Stimulated activated CD4-positive, alpha-beta T cell treated with anti-CD3 and anti-CD28 coated beads, Interleukin-15, amount 100 ng/mL, for 1 hour (primary cell): ENCODE data around the gene ID2.

Experiments
- DNase-seq, 2 donors: peaks; one replicate each; pipeline ENCODE4 v3.0.0-alpha.2; 2020; ENCODE audit warnings: low read depth in 1 of 2, low spot score in 1 of 2

ID2 gene

GRCh38 chr2:8647462-8647857, 34.4 kb upstream of the ID2 start:
- no peak for DNase-seq

GRCh38 chr2:8648441-8649213, 33.2 kb upstream of the ID2 start:
- no peak for DNase-seq

GRCh38 chr2:8649718-8650117, 32.1 kb upstream of the ID2 start:
- no peak for DNase-seq

- DNase-seq = no peak
Observed at GRCh38 chr2:8650256-8650655, 31.6 kb upstream of the ID2 start.

GRCh38 chr2:8652774-8653426, 29.0 kb upstream of the ID2 start:
- DNase-seq = no peak

GRCh38 chr2:8653485-8653884, 28.4 kb upstream of the ID2 start:
- DNase-seq = no peak

GRCh38 chr2:8654041-8654440, 27.8 kb upstream of the ID2 start:
- DNase-seq = no peak

GRCh38 chr2:8654483-8654882, 27.4 kb upstream of the ID2 start:
- DNase-seq = no peak

GRCh38 chr2:8656160-8656641, 25.7 kb upstream of the ID2 start:
- DNase-seq = no peak

- no peak for DNase-seq
Observed at GRCh38 chr2:8656811-8657210, 25.0 kb upstream of the ID2 start.

- DNase-seq = no peak
Observed at GRCh38 chr2:8657423-8658062, 24.3 kb upstream of the ID2 start.

GRCh38 chr2:8658064-8658862, 23.6 kb upstream of the ID2 start:
- DNase-seq = no peak

- no peak for DNase-seq
Observed at GRCh38 chr2:8659092-8659734, 22.6 kb upstream of the ID2 start.

- no peak for DNase-seq
Observed at GRCh38 chr2:8659735-8660492, 21.9 kb upstream of the ID2 start.

- no peak for DNase-seq
Observed at GRCh38 chr2:8661235-8661634, 20.6 kb upstream of the ID2 start.

GRCh38 chr2:8661736-8662135, 20.1 kb upstream of the ID2 start:
- DNase-seq = no peak

GRCh38 chr2:8662239-8662879, 19.5 kb upstream of the ID2 start:
- no peak for DNase-seq

- no peak for DNase-seq
Observed at GRCh38 chr2:8663997-8664396, 17.9 kb upstream of the ID2 start.

- no peak for DNase-seq
Observed at GRCh38 chr2:8666581-8666980, 15.3 kb upstream of the ID2 start.
